Activated CD4-positive, alpha-beta T cell treated with anti-CD3 and anti-CD28 coated beads for 24 hours (primary cell): ENCODE data around the gene TYW1B.
"Not testable (repeated sequence)": the region's sequence is repeated elsewhere in the genome, so short reads cannot be mapped to it uniquely, and the experiment has no call there.

Source experiments
- DNase-seq, 2 donors: peaks; one replicate each; pipeline ENCODE4 v3.0.0-alpha.2; 2020; ENCODE audit warnings: low read depth in 2 of 2

TYW1B gene

GRCh38 chr7:72626428-72627011 is 201.5 kb downstream of the TYW1B start:
- DNase-seq = not testable (repeated sequence)

- not testable (repeated sequence) for DNase-seq
These were observed 202.1 kb downstream of the TYW1B start for GRCh38 chr7:72625721-72626423.

GRCh38 chr7:72622532-72622931 is 205.5 kb downstream of the TYW1B start:
- DNase-seq = no peak

- DNase-seq = not testable (repeated sequence)
These were observed 206.2 kb downstream of the TYW1B start for GRCh38 chr7:72621761-72622187.

- DNase-seq = not testable (repeated sequence)
These were observed 207.1 kb downstream of the TYW1B start for GRCh38 chr7:72620923-72621322.

GRCh38 chr7:72618435-72619180 is 209.4 kb downstream of the TYW1B start:
- not testable (repeated sequence) for DNase-seq

GRCh38 chr7:72609761-72610160 is 218.2 kb downstream of the TYW1B start:
- not testable (repeated sequence) for DNase-seq

GRCh38 chr7:72607988-72608387 is 220.0 kb downstream of the TYW1B start:
- not testable (repeated sequence) for DNase-seq

- DNase-seq = not testable (repeated sequence)
These were observed 222.1 kb downstream of the TYW1B start for GRCh38 chr7:72605863-72606431.

- not testable (repeated sequence) for DNase-seq
These were observed 223.0 kb downstream of the TYW1B start for GRCh38 chr7:72604771-72605611.

GRCh38 chr7:72603476-72603875 is 224.5 kb downstream of the TYW1B start:
- not testable (repeated sequence) for DNase-seq

- no peak for DNase-seq
These were observed 224.9 kb downstream of the TYW1B start for GRCh38 chr7:72603073-72603472.

- not testable (repeated sequence) for DNase-seq
These were observed 226.3 kb downstream of the TYW1B start for GRCh38 chr7:72601683-72602082.

GRCh38 chr7:72590023-72590422 is 238.0 kb downstream of the TYW1B start:
- DNase-seq = not testable (repeated sequence)

- not testable (repeated sequence) for DNase-seq
These were observed 240.7 kb downstream of the TYW1B start for GRCh38 chr7:72587267-72587666.

- not testable (repeated sequence) for DNase-seq
These were observed 243.4 kb downstream of the TYW1B start for GRCh38 chr7:72584576-72584975.

- not testable (repeated sequence) for DNase-seq
These were observed 244.2 kb downstream of the TYW1B start for GRCh38 chr7:72583620-72584361.

GRCh38 chr7:72580142-72580770 is 247.7 kb downstream of the TYW1B start:
- DNase-seq = not testable (repeated sequence)

- DNase-seq = no peak
These were observed 250.9 kb downstream of the TYW1B start for GRCh38 chr7:72577107-72577506.

GRCh38 chr7:72561988-72562387 is 266.0 kb downstream of the TYW1B start:
- not testable (repeated sequence) for DNase-seq
